ENCODE measurements around the gene UGT1A4.

UGT1A4 gene

DNA sequence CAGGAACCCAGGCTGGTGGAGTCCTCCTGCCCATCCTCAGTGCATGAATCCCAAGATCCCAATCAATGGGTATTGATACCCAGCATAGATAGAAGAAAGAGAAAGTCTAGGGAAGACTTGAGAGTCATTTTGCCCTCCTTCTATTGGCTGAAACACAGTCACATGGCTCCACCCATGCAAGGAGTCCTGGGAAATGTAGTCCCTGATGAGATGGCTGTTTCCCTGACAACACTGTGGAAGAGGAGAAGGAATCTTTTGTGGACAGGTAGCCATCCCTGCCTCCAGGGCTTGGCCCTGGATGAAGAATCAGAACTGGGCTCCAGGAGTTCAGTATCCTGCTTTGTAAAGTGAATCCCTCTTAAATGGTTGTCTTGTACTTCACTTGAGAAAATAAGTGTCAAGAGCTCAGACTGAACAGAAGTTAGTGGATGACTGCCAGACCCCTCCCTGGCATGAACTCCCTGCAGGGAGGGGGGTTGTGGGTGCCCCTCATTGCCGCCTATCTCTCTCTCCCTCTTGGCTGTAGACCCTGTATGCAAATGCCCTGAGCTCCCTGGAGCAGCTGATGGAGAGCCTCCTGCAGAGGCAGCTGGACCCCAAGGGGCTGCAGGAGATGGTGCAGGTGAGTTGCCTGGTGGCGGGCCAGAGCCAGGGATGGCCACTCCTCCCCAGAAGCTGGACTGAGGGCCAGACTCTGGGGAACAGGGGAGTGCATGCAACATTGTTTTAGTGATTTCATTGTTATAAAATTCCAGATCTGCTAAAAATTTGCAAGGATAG, 95.7 kb downstream of the UGT1A4 start:
- TF ChIP-seq, protein P1, sequence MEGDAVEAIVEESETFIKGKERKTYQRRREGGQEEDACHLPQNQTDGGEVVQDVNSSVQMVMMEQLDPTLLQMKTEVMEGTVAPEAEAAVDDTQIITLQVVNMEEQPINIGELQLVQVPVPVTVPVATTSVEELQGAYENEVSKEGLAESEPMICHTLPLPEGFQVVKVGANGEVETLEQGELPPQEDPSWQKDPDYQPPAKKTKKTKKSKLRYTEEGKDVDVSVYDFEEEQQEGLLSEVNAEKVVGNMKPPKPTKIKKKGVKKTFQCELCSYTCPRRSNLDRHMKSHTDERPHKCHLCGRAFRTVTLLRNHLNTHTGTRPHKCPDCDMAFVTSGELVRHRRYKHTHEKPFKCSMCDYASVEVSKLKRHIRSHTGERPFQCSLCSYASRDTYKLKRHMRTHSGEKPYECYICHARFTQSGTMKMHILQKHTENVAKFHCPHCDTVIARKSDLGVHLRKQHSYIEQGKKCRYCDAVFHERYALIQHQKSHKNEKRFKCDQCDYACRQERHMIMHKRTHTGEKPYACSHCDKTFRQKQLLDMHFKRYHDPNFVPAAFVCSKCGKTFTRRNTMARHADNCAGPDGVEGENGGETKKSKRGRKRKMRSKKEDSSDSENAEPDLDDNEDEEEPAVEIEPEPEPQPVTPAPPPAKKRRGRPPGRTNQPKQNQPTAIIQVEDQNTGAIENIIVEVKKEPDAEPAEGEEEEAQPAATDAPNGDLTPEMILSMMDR (IDR thresholded peaks at IDR 0.05; ENCODE audit: low read depth, low read length) = no peak
- no peak for DNase-seq (ENCODE audit: extremely low read depth, low read depth)

DNA sequence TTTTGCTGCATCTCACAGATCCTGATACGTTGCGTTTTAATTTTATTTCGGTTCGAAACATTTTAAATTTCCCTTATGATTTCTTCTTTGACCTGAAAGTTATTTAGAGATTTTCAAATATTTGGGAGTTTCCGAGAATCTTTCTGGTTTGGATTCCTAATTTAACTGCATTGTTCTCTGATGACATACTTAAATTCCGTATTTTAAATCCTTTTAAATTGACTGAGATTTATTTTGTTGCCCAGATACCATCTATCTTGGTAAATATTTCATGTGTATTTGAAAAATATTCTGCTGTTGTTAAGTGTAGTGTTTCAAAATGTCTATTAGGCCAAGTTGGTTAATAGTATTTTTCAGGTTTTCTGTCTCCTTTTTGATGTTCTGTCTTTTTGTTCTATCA, 97.3 kb downstream of the UGT1A4 start:
- DNase-seq (ENCODE audit: extremely low read depth, low read depth) = no peak

DNA sequence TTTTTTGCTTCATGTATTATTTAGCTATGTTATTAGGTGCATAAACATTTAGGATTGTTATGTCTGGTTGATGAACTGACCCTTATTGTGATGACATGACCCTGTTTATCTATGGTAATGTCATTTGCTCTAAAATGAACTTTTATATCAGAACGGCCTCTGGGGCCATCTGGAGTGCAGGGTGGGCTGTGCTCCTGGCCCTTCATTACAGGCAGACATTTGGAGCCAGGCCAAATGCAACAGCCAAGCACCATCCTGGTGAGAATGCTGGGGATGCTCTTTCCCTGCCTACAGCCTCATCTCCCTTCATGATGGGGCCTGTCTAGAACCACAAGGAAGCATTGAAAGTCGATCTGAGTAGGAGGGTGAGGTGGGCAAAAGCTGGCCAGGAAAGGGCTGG, 97.8 kb downstream of the UGT1A4 start:
- TF ChIP-seq, protein P1 (IDR thresholded peaks at IDR 0.05; ENCODE audit: low read depth, low read length) = no peak
- DNase-seq (ENCODE audit: extremely low read depth, low read depth) = no peak

More for the DNA sequence above, 97.3 kb downstream of the UGT1A4 start:
- TF ChIP-seq, protein P1 (IDR thresholded peaks at IDR 0.05; ENCODE audit: low read depth, low read length) = no peak

DNA sequence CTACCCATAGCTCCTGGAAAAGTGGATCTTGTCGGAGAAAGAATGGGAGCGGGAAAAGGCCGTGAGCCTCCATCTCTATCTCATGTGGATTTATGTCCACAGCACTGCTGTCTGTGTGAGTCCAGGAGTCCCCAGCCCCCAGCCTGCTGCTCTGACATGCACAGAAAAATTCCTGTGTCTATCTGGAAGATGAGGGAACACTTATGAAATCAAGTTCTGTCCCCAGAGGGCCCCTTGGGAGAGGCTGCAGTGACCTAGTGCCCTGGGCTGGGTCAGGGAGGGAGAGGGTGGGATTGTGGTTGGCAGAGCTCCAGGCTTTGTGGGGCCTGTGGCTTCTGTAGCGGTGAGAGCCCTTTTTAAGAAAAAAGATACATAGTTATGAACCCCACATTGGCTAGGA, 98.2 kb downstream of the UGT1A4 start:
- TF ChIP-seq, protein P1 (IDR thresholded peaks at IDR 0.05; ENCODE audit: low read depth, low read length) = no peak
- no peak for DNase-seq (ENCODE audit: extremely low read depth, low read depth)

DNA sequence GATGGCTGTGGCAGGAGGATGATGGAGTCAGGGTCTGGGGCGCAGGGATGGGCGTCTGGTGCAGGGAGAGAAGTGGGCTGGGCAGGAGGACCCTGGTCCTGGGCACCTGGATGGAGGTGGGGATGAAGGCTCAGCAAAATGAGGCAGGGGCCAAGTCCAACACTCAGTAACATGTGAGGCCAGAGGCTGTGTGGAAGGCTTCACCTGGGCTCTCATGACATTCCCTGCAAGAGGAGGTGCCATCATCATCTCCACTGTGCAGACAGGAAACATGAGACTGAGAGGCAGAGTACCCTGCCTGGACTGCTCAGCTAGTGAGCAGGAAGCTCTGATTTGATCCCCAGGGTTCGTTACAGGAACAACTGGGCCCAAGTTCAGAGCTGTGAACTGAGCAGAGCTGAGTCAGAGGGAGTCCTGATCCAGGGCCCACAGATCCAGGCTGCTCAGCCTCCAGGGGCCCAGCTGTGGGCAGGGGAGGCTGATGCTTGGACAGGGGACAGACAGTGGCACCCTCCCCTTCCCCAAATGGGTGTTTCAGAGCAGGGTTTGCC, 98.9 kb downstream of the UGT1A4 start:
- DNase-seq (ENCODE audit: extremely low read depth, low read depth) = no peak
- TF ChIP-seq, protein P1 (IDR thresholded peaks at IDR 0.05; ENCODE audit: low read depth, low read length) = no peak

DNA sequence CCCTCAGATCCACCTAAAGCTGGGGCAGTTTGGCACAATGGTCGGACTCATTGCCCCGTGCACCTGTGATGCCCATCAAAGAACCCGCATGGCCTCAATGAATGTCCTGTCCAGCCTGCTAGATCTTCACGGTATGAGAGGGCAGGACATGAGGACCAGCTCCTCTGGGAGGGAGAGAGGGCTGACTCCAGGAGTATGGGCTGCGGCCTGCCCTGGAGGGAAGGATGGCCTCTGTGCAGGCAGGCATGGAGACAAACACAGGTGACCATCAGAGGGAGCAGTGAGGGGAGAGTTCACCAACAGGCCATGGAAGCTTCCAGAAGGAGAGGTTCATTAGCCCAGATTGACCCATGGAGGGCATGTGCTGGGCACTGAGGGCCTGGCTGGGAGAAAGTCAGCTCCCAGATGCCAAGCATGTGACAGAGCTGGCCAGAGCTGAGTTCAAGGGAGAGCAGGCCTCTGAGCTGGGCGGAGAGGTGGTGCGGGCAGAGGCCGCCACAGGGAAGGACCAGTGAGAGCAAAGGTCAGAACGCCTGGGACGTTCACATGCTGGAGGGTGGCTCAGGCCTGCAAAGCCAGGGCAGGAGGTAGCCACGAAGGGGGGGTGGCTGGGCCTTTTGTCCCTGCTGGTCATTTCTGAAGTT, 99.6 kb downstream of the UGT1A4 start:
- TF ChIP-seq, protein P1 (IDR thresholded peaks at IDR 0.05; ENCODE audit: low read depth, low read length) = no peak
- DNase-seq (ENCODE audit: extremely low read depth, low read depth) = no peak

Measured in AG09319 (cell line).